K562 (cell line): ENCODE results near the gene TPD52L2. TPM values are rescaled to one million over a fixed set of nuclear protein-coding genes. Genes with fewer than 3 reads are reported as not detected.

Source experiments
- ATAC-seq: fragments of 200-7000 bp; cut with Tn5 transposase; 3 replicates; pipeline ENCODE4 v1.9.1; 2020; ENCODE audit warnings: moderate library complexity
- BruUV-seq: library from RNA; stranded (reverse); fragments of 400-500 nt; replicated peaks from 2 replicates; lab custom pipeline; 2021; lab: Mats Ljungman, UMichigan
- CTCF ChIA-PET: fragments of 300-600 bp; formaldehyde crosslinking; extraction: SDS; loops from one replicate; lab custom pipeline; 2021; ENCODE audit warnings: low intra/inter-chr PET ratio; lab: Yijun Ruan, JAX
- POLR2A ChIA-PET: fragments of 300-600, 350-650 bp; sonication (Branson Sonifier 250); formaldehyde crosslinking; extraction: SDS; loops from one replicate; lab custom pipeline; 2021; ENCODE audit warnings: antibody characterized with exemption, inconsistent platforms; lab: Yijun Ruan, JAX
- DNase-seq, 4 experiments: peaks; one replicate each; pipeline versions ENCODE4 v3.0.0 to v3.0.0-alpha.2; 2011 to 2018; ENCODE audit warnings: low spot score in 3 of 4, mixed read lengths in 3 of 4; ENCODE audit errors: extremely low read depth in 1 of 4
- FAIRE-seq: peaks from 2 replicates; lab custom pipeline; 2011; peaks lifted over from hg19 to GRCh38; lab: Jason Lieb, UNC
- H2AFZ ChIP-seq: 2 replicates; pipeline ENCODE4 v1.6.0; 2011; ENCODE audit warnings: low read depth, low read length, control low read depth, inconsistent platforms
- H3K27ac ChIP-seq: fragments of 200-600 bp; 3 replicates; pipeline ENCODE4 v1.8.0; 2011; ENCODE audit warnings: low read depth, mild to moderate bottlenecking, control low read depth, inconsistent platforms, low read length, moderate library complexity, mixed read lengths; ENCODE audit errors: extremely low read depth
- H3K27me3 ChIP-seq, 2 experiments: fragments of 300-600 bp in 1 of 2; 2 replicates in 1 of 2; 3 replicates in 1 of 2; pipeline versions ENCODE4 v1.6.0 to v1.8.0; 2011; ENCODE audit warnings: inconsistent platforms in 2 of 2, low read length in 2 of 2, mild to moderate bottlenecking in 1 of 2, mixed read lengths in 1 of 2, moderate library complexity in 1 of 2; ENCODE audit not compliant: control insufficient read depth in 2 of 2, insufficient read depth in 2 of 2
- H3K36me3 ChIP-seq: fragments of 300-600 bp; 3 replicates; pipeline ENCODE4 v1.8.0; 2011; ENCODE audit warnings: mild to moderate bottlenecking, low read length, inconsistent platforms; ENCODE audit not compliant: control insufficient read depth, insufficient read depth
- H3K4me1 ChIP-seq, 2 experiments: fragments of 200-600 bp in 1 of 2; replicated peaks in 1 of 2; 2 replicates in 1 of 2; 3 replicates in 1 of 2; pipeline versions ENCODE4 v1.5.1 to v1.8.0; 2011; ENCODE audit warnings: inconsistent platforms in 2 of 2, low read length in 2 of 2, mild to moderate bottlenecking in 1 of 2, mixed read lengths in 1 of 2, moderate library complexity in 1 of 2; ENCODE audit not compliant: control insufficient read depth in 2 of 2, insufficient read depth in 2 of 2
- H3K4me2 ChIP-seq: 2 replicates; pipeline ENCODE4 v1.6.1; 2011; ENCODE audit warnings: low read length, control low read depth, inconsistent platforms, mixed read lengths; ENCODE audit not compliant: insufficient read depth
- H3K4me3 ChIP-seq: fragments of 200-600 bp; sonication (generic), shearing (Covaris generic); 2 replicates; pipeline ENCODE4 v1.5.1; 2016; ENCODE audit warnings: control low read depth, inconsistent platforms
- H3K79me2 ChIP-seq: fragments of 200-600 bp; 3 replicates; pipeline ENCODE4 v1.8.0; 2011; ENCODE audit warnings: low read length, inconsistent platforms; ENCODE audit not compliant: control insufficient read depth, insufficient read depth
- H3K9ac ChIP-seq, 2 experiments: 2 replicates each; pipeline versions ENCODE4 v1.6.0 to v1.6.1; 2011; ENCODE audit warnings: low read depth in 2 of 2, low read length in 2 of 2, control low read depth in 1 of 2, inconsistent platforms in 1 of 2, mild to moderate bottlenecking in 1 of 2, mixed read lengths in 1 of 2; ENCODE audit not compliant: insufficient read depth in 1 of 2
- H3K9me1 ChIP-seq: one replicate; pipeline ENCODE4 v1.6.0; 2011; ENCODE audit warnings: inconsistent platforms, mild to moderate bottlenecking, low read length, moderate library complexity; ENCODE audit not compliant: control insufficient read depth, insufficient read depth
- H3K9me3 ChIP-seq: replicated peaks from 2 replicates; pipeline ENCODE4 v1.5.1; 2011; ENCODE audit warnings: low read depth, low read length, inconsistent platforms; ENCODE audit not compliant: control insufficient read depth, insufficient read depth
- H4K20me1 ChIP-seq: replicated peaks from 2 replicates; pipeline ENCODE4 v1.6.1; 2011; ENCODE audit warnings: low read length, inconsistent platforms, mixed read lengths; ENCODE audit not compliant: control insufficient read depth, insufficient read depth
- ARID2 ChIP-seq: fragments of 450-650 bp; IDR thresholded peaks from 2 replicates; pipeline ENCODE4 v1.6.1; 2017; ENCODE audit warnings: antibody characterized with exemption, mild to moderate bottlenecking
- E2F5 ChIP-seq: sonication (generic); formaldehyde crosslinking; IDR thresholded peaks from 2 replicates; pipeline ENCODE4 v1.8.0; 2022; ENCODE audit warnings: mild to moderate bottlenecking, missing genetic modification reagents
- GATA2 ChIP-seq: sonication (generic); formaldehyde crosslinking; IDR thresholded peaks from 2 replicates; pipeline ENCODE4 v1.4.0; 2020; ENCODE audit warnings: mild to moderate bottlenecking, missing genetic modification reagents
- HDAC1 ChIP-seq, 2 experiments: fragments of 450-650 bp; IDR thresholded peaks; 2 replicates each; pipeline ENCODE4 v1.6.1; 2016 to 2017; ENCODE audit warnings: inconsistent platforms in 1 of 2, mild to moderate bottlenecking in 1 of 2, moderate library complexity in 1 of 2
- KLF1 ChIP-seq: fragments of 450-650 bp; IDR thresholded peaks from 2 replicates; pipeline ENCODE4 v1.6.1; 2016; ENCODE audit warnings: missing genetic modification characterization, missing compliant biosample characterization
- RCOR1 ChIP-seq, 2 experiments: IDR thresholded peaks; 2 replicates each; pipeline ENCODE4 v1.6.1; 2012; ENCODE audit warnings: low read depth in 2 of 2, low read length in 2 of 2, borderline replicate concordance in 1 of 2, improper control_type of control experiment in 1 of 2
- TFAP4 ChIP-seq: sonication (generic); formaldehyde crosslinking; IDR thresholded peaks from 2 replicates; pipeline ENCODE4 v1.8.0; 2022; ENCODE audit warnings: missing genetic modification reagents, mild to moderate bottlenecking, moderate library complexity, borderline replicate concordance
- ZNF318 ChIP-seq, 2 experiments: fragments of 450-650 bp; IDR thresholded peaks; 2 replicates each; pipeline ENCODE4 v1.6.1; 2016; ENCODE audit warnings: mild to moderate bottlenecking in 2 of 2, borderline replicate concordance in 1 of 2, low read depth in 1 of 2, moderate library complexity in 1 of 2
- WGBS: fragments of 100-300 bp; shearing (Covaris generic); methylation state at CpG from one replicate; pipeline ENCODE4 v1.1.6; 2016; ENCODE audit warnings: low coverage, mixed read lengths; ENCODE audit not compliant: insufficient coverage; ENCODE audit errors: missing lambda C conversion rate; 5-methylcytosine and 5-hydroxymethylcytosine counted together
- in situ Hi-C: fragments of 300-500 bp; cut with MboI; formaldehyde crosslinking; loops from 4 replicates; pipeline ENCODE4 v1.15.0; 2018; ENCODE audit warnings: inconsistent platforms, mixed read lengths
- intact Hi-C: fragments of 100-400 bp; cut with micrococcal nuclease; formaldehyde crosslinking; loops from 2 replicates; pipeline ENCODE4 v1.14.2; 2022
- polyA plus RNA-seq, 8 experiments: library from polyadenylated mRNA; depleted of rRNA in 4 of 8; stranded (reverse) in 5 of 8; unstranded in 3 of 8; fragments of >200 nt; fragmentation: Nextera tagmentation in 2 of 8; fragmentation: Illumina TruSeq in 1 of 8; extraction: Ambion mirVana in 2 of 8; extraction: Trizol in 1 of 8; gene quantifications; 2 replicates each; pipeline versions ENCODE4 v1.2.1 to v1.2.3, GENCODE V29; 2011 to 2014; ENCODE audit warnings: inconsistent platforms in 1 of 8, missing spikeins in 1 of 8
- total RNA-seq, 7 experiments: library from RNA; depleted of rRNA in 6 of 7; stranded (reverse); fragments of >200 nt in 6 of 7; fragmentation: Illumina TruSeq in 2 of 7; extraction: Trizol in 2 of 7; gene quantifications; 2 replicates each; pipeline versions ENCODE4 v1.2.1 to v1.2.3, GENCODE V29; 2011 to 2021; ENCODE audit warnings: low replicate concordance in 1 of 7

The TPD52L2 gene
- total and polyA plus RNA-seq, 9 of the 15 experiments (the other 6 are each of a cell fraction or from before 2014, with no cell fraction given): 1.9 to 117 (median 74.6) TPM

- WGBS: 2% methylated on average over 37 of the region's 38 CpGs
- DNase-seq (peak; percentile 76 to 93 (median 84)), FAIRE-seq (peak; percentile 97), ATAC-seq (peak; percentile 85)
- Histone ChIP-seq H3K4me1 (peaks cover 14 to 70% of the 10 kb centered on the region in 2 experiments; a peak in 4 of 5 replicates), H3K27me3 (no peaks in the 10 kb centered on the region), H3K79me2 (peaks cover 51% of the 10 kb centered on the region), H3K9me3 (no peaks in the 10 kb centered on the region), H4K20me1 (no peaks in the 10 kb centered on the region), H2AFZ (peak overlapping the region; percentile 81), H3K27ac (peak overlapping the region; percentile 75), H3K36me3 (peaks cover 39% of the 10 kb centered on the region; the same call in 2 of the 3 replicates), H3K9ac (peak overlapping the region; percentile 92 to 93), H3K9me1 (no peaks in the 10 kb centered on the region), H3K4me2 (peak overlapping the region; percentile 83), H3K4me3 (peak overlapping the region; percentile 95)
- CTCF ChIA-PET: interaction anchor here (0.7 to 2.4 kb wide), 7 partner anchors 42 to 326 kb away, joined by 3 to 18 read pairs (median 4); partner anchors contain the start of genes ARFRP1, PTK6 and ZGPAT
- intact Hi-C loops (loop anchor here (2.0 to 10.0 kb wide), 4 partner anchors 45 to 309 kb away; partner anchors contain the start of genes ARFRP1, FNDC11 and SAMD10), in situ Hi-C loops (loop anchor here (5.0 kb wide), 1 partner anchor 157 kb away; the partner anchor contains the start of genes ARFRP1 and ZGPAT)
- no TSS peak for BruUV-seq
- POLR2A ChIA-PET: interaction anchor here (0.6 to 3.2 kb wide), 13 partner anchors 8 to 243 kb away, joined by 3 to 39 read pairs (median 4); partner anchors contain the start of genes ARFRP1 and ZGPAT
- TF ChIP-seq TFAP4 (CRISPR knock-in tag) (peak; percentile 76; the same call in 1 of the 2 replicates), ARID2 (peak; percentile 31; the same call in 1 of the 2 replicates), GATA2 (CRISPR knock-in tag) (no peak), ZNF318 (IDR thresholded peaks at IDR 0.05; ENCODE audit: borderline replicate concordance in 1 of 2, low read depth in 1 of 2) (no peak), KLF1 (peak; percentile 60; the same call in 1 of the 2 replicates), E2F5 (CRISPR knock-in tag) (peak; percentile 90), RCOR1 (IDR thresholded peaks at IDR 0.05; ENCODE audit: borderline replicate concordance in 1 of 2, low read depth in 2 of 2, low read length in 2 of 2) (peak in 1 of 2 experiments; percentile 68; a peak in 2 of 4 replicates), HDAC1 (IDR thresholded peaks at IDR 0.05) (peak in 1 of 2 experiments; percentile 64; a peak in 1 of 4 replicates)
Observed at GRCh38 chr20:63863798-63864544, 1.1 kb upstream of the TPD52L2 start.
